Lower leg skin (tissue), 3 donors: ENCODE measurements around the gene GPR39.

Experiments
- POLR2A ChIP-seq, 2 donors: fragments of 450-650 bp; IDR thresholded peaks; one replicate each; pipeline ENCODE4 v1.6.1; 2016 to 2017; ENCODE audit warnings: antibody characterized with exemption in 2 of 2, mild to moderate bottlenecking in 1 of 2, moderate library complexity in 1 of 2
- TF ChIP-seq, protein P1 (sequence below), 3 donors: fragments of 450-650 bp; IDR thresholded peaks; one replicate each; pipeline ENCODE4 v1.5.1; 2016; ENCODE audit warnings: antibody characterized with exemption in 3 of 3, mild to moderate bottlenecking in 3 of 3, moderate library complexity in 2 of 3

DNA sequence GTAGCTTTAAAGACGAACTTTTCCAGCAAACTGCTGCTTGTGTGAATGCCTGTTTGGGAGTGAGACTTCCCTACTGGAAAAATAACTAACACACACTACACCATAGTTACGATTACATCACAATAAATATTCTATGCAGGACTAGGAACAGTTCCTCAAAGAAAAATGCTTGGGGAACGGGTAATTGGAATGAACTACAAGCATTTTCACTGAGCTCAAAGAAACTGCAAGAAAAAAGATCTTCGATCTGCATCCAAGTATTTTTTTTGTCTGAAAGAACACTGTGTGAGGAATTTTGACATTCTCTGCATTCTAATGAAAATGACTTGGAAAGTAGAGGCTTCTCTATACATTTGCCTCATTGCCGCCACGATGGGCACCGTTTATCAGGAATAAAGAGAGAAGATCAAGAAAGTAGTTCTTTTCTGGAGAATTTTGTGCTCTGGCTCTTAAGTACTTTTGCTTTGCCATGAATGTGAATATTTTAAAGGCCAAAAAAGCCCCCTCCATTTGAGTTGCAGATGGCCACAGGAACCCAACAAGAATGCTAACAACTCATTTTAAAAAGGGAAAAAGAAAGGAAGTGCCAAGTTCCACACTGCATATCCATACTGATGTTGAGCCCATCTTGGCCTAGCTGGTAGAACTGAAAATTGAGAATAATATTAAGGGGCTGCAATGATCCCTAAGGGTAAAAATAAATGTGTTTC lies 239.8 kb downstream of the GPR39 start:
- TF ChIP-seq, protein P1, sequence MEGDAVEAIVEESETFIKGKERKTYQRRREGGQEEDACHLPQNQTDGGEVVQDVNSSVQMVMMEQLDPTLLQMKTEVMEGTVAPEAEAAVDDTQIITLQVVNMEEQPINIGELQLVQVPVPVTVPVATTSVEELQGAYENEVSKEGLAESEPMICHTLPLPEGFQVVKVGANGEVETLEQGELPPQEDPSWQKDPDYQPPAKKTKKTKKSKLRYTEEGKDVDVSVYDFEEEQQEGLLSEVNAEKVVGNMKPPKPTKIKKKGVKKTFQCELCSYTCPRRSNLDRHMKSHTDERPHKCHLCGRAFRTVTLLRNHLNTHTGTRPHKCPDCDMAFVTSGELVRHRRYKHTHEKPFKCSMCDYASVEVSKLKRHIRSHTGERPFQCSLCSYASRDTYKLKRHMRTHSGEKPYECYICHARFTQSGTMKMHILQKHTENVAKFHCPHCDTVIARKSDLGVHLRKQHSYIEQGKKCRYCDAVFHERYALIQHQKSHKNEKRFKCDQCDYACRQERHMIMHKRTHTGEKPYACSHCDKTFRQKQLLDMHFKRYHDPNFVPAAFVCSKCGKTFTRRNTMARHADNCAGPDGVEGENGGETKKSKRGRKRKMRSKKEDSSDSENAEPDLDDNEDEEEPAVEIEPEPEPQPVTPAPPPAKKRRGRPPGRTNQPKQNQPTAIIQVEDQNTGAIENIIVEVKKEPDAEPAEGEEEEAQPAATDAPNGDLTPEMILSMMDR (IDR thresholded peaks at IDR 0.05): no peak
- TF ChIP-seq POLR2A (IDR thresholded peaks at IDR 0.05): no peak
